Measurements from ENCODE around the gene TRIM44.

- TF ChIP-seq CTCF (IDR thresholded peaks at IDR 0.05; ENCODE audit: extremely low read depth in 1 of 2, insufficient read depth in 1 of 2, low read depth in 1 of 2, low read length in 2 of 2) (no peak), POLR2AphosphoS5 (IDR thresholded peaks at IDR 0.05; ENCODE audit: insufficient read depth, low read depth, low read length) (no peak), POLR2A (IDR thresholded peaks at IDR 0.05; ENCODE audit: low read depth, low read length) (no peak), MAX (IDR thresholded peaks at IDR 0.05; ENCODE audit: insufficient read depth, insufficient read length) (no peak), FOS (IDR thresholded peaks at IDR 0.05; ENCODE audit: borderline replicate concordance, insufficient read depth, low read length) (no peak), EZH2 (IDR thresholded peaks at IDR 0.05; ENCODE audit: borderline replicate concordance, low read depth, low read length, severe bottlenecking) (no peak), MYC (IDR thresholded peaks at IDR 0.05; ENCODE audit: low read depth, low read length) (no peak), GATA2 (IDR thresholded peaks at IDR 0.05; ENCODE audit: insufficient read depth, insufficient read length, low read depth, low read length) (no peak), JUN (IDR thresholded peaks at IDR 0.05; ENCODE audit: borderline replicate concordance, insufficient read depth, insufficient read length, low read depth) (no peak)
Measured at GRCh38 chr11:35838071-35838470, 175.5 kb downstream of the TRIM44 start.
